ENCODE data around the gene TNFRSF13B.
"Not testable (repeated sequence)": the region's sequence is repeated elsewhere in the genome, so short reads cannot be mapped to it uniquely, and the experiment has no call there.

TNFRSF13B gene

DNA sequence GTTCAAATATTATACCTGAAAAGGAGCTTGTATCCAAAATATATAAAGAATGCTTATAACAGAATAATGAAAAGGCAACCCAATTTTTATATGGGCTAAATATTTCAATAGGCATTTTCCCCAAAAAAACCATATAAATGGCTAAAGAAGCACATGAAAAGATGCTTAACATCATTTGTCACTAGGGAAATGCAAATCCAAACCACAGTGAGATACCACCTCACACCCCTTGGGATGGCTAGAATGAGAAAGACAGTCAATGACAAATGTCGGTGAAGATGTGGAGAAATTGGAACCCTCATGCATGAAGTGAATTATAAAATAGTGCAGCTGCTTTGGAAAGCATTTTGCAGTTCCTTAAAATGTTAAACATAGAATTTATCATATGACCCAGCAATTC is 3.1 kb downstream of the TNFRSF13B start:
- H3K4me1 ChIP-seq (ENCODE audit: insufficient read depth, low read length), result no peaks in the 10 kb centered on the region
- no peaks in the 10 kb centered on the region for H3K36me3 ChIP-seq (ENCODE audit: insufficient read depth, low read length)
- no peak overlapping the region for H3K9ac ChIP-seq (ENCODE audit: low read depth, low read length)
- no peaks in the 10 kb centered on the region for H3K9me3 ChIP-seq (ENCODE audit: control insufficient read depth, insufficient read depth, low read length)

DNA sequence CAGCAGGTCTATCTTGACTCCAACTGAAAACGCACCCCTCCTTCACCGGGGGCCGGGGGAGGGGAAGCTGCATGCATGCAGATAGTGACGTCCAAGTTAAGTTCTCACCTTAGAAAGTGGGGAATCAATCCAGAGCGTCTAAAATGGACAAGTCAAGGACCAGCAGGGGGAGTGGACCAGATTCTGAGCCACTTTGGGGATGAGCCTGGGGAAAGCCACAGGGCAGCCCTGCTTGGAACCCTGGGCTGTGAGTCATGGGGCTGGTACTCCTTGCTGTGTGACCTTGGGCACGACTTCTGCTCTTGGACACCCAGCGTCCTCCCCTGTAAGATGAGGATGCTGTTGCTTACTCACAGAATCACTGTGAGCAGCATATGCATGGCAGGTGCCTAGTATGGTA is 9.1 kb downstream of the TNFRSF13B start:
- Histone ChIP-seq H3K36me3 (ENCODE audit: insufficient read depth, low read length) (no peaks in the 10 kb centered on the region), H3K4me1 (ENCODE audit: insufficient read depth, low read length) (no peaks in the 10 kb centered on the region), H3K9me3 (ENCODE audit: control insufficient read depth, insufficient read depth, low read length) (peaks cover 10% of the 10 kb centered on the region), H3K9ac (ENCODE audit: low read depth, low read length) (no peak overlapping the region)

DNA sequence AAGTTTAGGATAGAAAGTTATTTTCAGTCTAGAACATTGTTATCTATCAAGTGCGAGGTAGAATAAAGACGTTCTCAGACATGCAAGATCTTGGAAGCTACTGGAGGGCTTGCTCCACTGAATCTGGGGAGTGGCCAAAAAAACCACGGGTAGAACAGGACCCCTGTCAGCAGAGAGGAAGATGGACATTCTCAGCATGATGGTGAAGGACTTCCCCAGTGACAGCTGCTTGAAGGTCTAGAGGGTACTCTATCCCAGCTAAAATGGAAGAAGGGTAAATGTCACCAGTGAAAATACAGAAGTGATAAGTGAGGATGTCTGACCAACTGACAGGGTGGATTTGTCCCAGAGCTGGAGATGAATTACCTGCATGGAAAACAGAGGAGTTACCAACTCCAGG is 10.1 kb downstream of the TNFRSF13B start:
- Histone ChIP-seq H3K4me1 (ENCODE audit: insufficient read depth, low read length) (no peaks in the 10 kb centered on the region), H3K36me3 (ENCODE audit: insufficient read depth, low read length) (no peaks in the 10 kb centered on the region), H3K9ac (ENCODE audit: low read depth, low read length) (no peak overlapping the region), H3K9me3 (ENCODE audit: control insufficient read depth, insufficient read depth, low read length) (peaks cover 11% of the 10 kb centered on the region)

DNA sequence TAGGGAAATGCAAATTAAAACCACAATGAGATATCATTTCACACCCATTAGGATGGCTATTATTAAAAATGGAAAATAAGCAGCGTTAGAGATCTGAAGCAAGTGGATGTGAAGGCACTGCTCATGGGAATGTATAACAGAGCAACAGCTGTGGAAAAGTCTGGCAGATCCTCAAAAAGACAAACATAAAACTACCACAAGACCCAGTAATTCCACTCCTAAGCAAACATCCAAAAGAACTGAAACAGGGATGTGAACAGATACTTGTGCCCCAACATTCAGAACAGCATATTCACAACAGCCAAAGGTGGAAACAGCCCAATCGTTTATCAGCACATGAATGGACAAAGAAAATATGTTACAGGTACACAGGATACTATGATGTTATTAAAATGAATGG is 10.9 kb downstream of the TNFRSF13B start:
- not testable (repeated sequence) for H3K36me3 ChIP-seq (ENCODE audit: insufficient read depth, low read length); H3K4me1 ChIP-seq (ENCODE audit: insufficient read depth, low read length); H3K9ac ChIP-seq (ENCODE audit: low read depth, low read length)
- H3K9me3 ChIP-seq (ENCODE audit: control insufficient read depth, insufficient read depth, low read length), result peaks cover 13% of the 10 kb centered on the region

DNA sequence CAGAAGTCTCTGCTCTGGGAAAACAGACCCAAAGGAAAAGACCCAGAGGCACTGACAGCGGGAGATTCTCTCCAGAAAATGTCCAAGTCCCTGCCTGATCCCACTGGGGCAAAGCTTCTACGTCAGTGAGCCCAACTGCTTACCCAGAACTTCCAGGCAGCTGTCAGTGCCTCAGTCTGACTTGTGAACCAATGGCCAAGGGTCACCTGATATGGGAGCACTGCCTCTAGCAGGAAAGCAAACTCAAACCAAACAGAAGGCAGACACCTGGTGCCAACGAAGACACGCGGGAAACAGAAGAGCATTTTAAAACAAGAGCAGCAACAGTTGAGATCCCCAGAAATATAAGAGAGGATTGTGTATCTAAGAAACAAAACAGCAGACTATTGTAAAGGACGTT is 16.9 kb downstream of the TNFRSF13B start:
- H3K4me1 ChIP-seq (ENCODE audit: insufficient read depth, low read length); H3K36me3 ChIP-seq (ENCODE audit: insufficient read depth, low read length); H3K9ac ChIP-seq (ENCODE audit: low read depth, low read length); H3K9me3 ChIP-seq (ENCODE audit: control insufficient read depth, insufficient read depth, low read length): not testable (repeated sequence)

DNA sequence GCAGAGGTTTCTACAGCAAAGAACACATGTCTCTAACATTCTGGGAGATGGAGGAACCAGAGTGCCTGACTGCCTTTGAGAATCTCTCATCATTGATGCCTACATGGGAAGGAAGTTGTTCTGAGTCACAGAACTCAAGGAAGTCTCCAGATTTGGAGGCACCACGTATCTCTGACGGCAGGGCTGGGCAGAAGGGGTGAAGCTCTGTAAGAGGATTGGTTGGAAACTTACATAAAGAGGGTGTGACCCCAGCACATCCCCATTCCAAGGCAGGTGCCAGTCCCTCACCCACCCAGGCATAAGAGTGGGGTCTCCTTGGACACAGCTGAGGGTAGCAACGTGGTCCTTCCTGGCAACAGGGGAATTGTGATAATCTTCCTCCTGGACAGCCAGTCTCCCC is 17.4 kb downstream of the TNFRSF13B start:
- H3K4me1 ChIP-seq (ENCODE audit: insufficient read depth, low read length), result no peaks in the 10 kb centered on the region
- H3K36me3 ChIP-seq (ENCODE audit: insufficient read depth, low read length), result no peaks in the 10 kb centered on the region
- H3K9me3 ChIP-seq (ENCODE audit: control insufficient read depth, insufficient read depth, low read length), result peaks cover 9% of the 10 kb centered on the region
- no peak overlapping the region for H3K9ac ChIP-seq (ENCODE audit: low read depth, low read length)

DNA sequence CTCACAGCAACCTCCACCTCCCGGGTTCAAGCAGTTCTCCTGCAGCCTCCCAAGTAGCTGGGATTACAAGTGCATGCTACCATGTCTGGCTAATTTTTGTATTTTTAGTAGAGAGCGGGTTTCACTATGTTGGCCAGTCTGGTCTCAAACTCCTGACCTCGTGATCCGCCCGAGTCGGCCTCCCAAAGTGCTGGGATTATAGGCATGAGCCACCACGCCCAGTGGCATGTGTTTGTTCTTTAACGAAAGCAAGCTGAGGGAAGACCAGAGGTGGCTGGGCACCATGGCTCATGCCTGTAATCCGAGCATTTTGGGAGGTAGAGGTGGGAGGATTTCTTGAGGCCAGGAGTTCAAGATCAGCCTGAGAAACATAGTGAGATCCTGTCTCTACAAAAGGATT is 18.1 kb downstream of the TNFRSF13B start:
- Histone ChIP-seq H3K4me1 (ENCODE audit: insufficient read depth, low read length) (no peaks in the 10 kb centered on the region), H3K9ac (ENCODE audit: low read depth, low read length) (no peak overlapping the region), H3K9me3 (ENCODE audit: control insufficient read depth, insufficient read depth, low read length) (peaks cover 9% of the 10 kb centered on the region), H3K36me3 (ENCODE audit: insufficient read depth, low read length) (no peaks in the 10 kb centered on the region)

DNA sequence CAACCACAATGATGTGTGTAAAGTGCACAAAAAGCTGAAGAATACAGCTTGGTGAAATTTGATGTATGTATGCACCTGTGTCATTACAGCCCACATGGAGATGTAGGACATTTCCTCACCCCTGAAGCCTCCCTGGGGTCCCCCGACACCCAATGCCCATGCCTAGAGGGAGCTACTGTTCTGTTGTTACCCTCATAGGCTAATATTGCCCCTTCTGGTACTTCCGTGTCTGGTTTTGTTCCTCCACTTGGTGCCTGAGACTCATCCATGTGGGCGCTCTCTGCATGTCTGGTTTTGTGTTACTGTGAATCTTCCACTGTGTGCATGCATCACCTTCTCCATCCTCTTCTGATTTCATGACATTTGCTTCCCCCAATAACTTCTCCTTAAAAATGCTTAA is 18.6 kb downstream of the TNFRSF13B start:
- Histone ChIP-seq H3K9ac (ENCODE audit: low read depth, low read length) (no peak overlapping the region), H3K4me1 (ENCODE audit: insufficient read depth, low read length) (no peaks in the 10 kb centered on the region), H3K36me3 (ENCODE audit: insufficient read depth, low read length) (no peaks in the 10 kb centered on the region), H3K9me3 (ENCODE audit: control insufficient read depth, insufficient read depth, low read length) (peaks cover 9% of the 10 kb centered on the region)

DNA sequence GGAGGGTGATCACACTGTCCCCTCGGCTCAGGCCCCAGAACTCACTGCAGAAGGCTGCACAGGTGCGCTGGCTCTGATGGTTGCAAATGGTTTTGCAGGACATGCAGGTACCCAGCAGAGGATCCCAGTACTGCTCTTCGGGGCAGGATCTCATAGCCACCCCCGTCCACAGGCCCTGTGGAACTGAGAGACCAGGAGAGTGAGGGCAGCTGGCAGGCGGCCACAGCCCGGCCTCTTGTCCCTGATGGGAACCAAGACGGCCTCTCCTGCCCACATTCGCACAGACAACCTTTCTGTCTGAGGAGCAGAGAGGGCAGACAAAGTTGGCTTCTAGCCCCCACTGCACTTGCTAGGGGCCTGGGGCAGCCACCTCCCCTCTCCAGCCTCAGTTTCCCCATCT is 19.5 kb downstream of the TNFRSF13B start:
- Histone ChIP-seq H3K9me3 (ENCODE audit: control insufficient read depth, insufficient read depth, low read length) (peaks cover 9% of the 10 kb centered on the region), H3K4me1 (ENCODE audit: insufficient read depth, low read length) (no peaks in the 10 kb centered on the region), H3K36me3 (ENCODE audit: insufficient read depth, low read length) (no peaks in the 10 kb centered on the region), H3K9ac (ENCODE audit: low read depth, low read length) (no peak overlapping the region)

DNA sequence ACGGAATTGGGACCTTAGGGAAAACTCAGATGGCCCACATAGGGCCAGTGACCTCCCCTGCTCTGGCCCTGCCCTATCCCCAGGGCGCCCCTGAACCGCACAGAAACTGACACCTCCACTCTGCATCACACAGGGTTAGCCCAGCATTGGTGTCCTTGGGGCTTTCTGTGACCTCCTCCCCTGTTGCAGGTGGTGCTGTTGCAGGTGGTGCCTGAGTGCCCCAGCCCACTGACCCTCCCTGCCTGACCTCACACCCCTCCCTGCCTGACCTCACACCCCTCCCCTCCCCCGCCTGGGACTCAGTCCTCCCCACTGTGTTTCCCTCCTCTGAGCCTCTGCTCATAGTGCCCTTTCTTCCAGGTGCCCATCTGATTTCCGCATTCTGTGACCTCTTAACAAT is 21.4 kb downstream of the TNFRSF13B start:
- no peaks in the 10 kb centered on the region for H3K36me3 ChIP-seq (ENCODE audit: insufficient read depth, low read length)
- H3K4me1 ChIP-seq (ENCODE audit: insufficient read depth, low read length), result 0 out of 2 replicates have a peak, but pooled peaks cover under 1% of the 10 kb centered on the region
- no peak overlapping the region for H3K9ac ChIP-seq (ENCODE audit: low read depth, low read length)
- H3K9me3 ChIP-seq (ENCODE audit: control insufficient read depth, insufficient read depth, low read length), result peaks cover 3% of the 10 kb centered on the region; the same call in 1 of the 2 replicates

DNA sequence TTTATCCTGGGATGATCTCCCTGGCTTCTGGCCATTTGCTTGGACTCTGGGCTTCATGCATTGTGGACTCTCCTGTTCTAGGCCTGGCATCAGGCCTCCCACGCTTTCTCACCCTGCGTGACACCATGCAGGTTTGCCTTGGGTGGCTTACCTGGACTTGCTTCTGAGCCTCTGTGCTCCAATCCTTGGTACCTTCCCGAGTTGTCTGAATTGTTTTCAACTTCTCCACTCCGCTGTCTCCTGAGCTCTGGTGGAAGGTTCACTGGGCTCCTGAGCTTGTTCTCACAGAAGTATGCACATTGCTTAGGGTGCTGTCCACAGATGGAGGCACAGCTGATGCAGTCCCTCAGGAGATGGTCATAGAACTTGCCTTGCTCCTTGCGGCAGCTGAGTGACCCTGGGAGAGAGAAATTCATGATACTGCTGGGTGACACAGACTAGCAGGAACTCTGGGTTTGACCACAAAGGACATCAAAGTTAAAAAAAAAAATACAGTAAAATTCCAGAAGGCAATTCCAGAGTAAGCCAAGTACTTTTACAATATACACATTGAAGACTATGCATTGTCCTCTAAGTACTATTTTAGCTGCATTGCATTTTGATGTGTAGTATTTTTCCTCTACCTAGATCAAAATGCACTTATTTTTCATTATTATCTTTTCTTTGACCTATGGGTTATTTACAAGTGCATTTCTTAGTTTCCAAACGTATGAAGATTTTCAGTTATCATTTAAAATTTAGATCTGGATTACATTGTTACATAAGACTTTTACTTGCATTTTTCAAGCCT is 23.1 kb downstream of the TNFRSF13B start:
- no peaks in the 10 kb centered on the region for H3K36me3 ChIP-seq (ENCODE audit: insufficient read depth, low read length)
- H3K9me3 ChIP-seq (ENCODE audit: control insufficient read depth, insufficient read depth, low read length), result 0 out of 2 replicates have a peak, but pooled peaks cover 2% of the 10 kb centered on the region
- 0 out of 2 replicates have a peak, but pooled peaks cover 3% of the 10 kb centered on the region for H3K4me1 ChIP-seq (ENCODE audit: insufficient read depth, low read length)
- no peak overlapping the region for H3K9ac ChIP-seq (ENCODE audit: low read depth, low read length)

DNA sequence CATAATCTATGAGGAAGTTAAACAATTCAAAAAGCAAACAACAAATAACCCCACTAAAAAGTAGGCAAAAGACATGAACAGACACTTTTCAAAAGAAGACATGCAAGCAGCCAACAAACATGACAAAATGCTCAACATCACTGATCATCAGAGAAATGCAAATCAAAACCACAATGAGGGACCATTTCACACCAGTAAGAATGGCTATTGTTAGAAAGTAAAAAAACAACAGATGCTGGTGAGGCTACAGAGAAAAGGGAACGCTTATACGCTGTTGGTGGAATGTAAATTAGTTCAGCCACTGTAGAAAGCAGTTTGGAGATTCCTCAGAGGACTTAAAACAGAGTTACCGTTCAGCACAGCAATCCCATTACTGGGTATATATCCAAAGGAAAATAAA is 24.4 kb downstream of the TNFRSF13B start:
- no peaks in the 10 kb centered on the region for H3K36me3 ChIP-seq (ENCODE audit: insufficient read depth, low read length)
- H3K4me1 ChIP-seq (ENCODE audit: insufficient read depth, low read length), result 0 out of 2 replicates have a peak, but pooled peaks cover 3% of the 10 kb centered on the region
- 0 out of 2 replicates have a peak, but pooled peaks cover 2% of the 10 kb centered on the region for H3K9me3 ChIP-seq (ENCODE audit: control insufficient read depth, insufficient read depth, low read length)
- no peak overlapping the region for H3K9ac ChIP-seq (ENCODE audit: low read depth, low read length)

DNA sequence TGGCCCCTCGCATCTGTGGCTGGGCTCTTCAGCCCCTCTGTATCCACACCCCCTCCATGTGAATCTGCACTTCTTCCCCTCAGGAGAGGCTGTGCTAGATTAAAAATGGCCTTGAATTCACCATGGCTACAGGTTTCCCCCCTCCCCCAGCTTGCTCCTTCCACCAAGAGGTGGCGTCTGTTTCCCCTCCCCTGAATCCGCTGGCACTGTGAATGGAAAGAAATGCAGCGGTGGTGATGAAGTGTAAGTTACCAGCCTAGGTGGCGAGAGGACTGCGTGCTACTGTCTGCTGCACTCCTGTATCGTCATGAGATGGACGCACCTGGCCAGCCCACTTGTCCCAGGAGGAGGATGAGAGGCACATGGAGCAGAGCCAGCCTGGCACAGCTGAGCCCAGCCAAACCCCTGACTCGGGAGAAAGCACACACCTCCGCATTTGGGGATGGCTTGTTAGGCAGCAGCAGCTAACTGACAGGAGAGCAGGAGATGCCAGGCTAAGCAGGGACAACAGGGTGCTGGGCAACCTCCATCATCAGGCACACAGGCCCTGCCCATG is 26.2 kb downstream of the TNFRSF13B start:
- H3K9ac ChIP-seq (ENCODE audit: low read depth, low read length), result no peak overlapping the region
- 0 out of 2 replicates have a peak, but pooled peaks cover 2% of the 10 kb centered on the region for H3K9me3 ChIP-seq (ENCODE audit: control insufficient read depth, insufficient read depth, low read length)
- peaks cover 5% of the 10 kb centered on the region; the same call in 1 of the 2 replicates for H3K4me1 ChIP-seq (ENCODE audit: insufficient read depth, low read length)
- no peaks in the 10 kb centered on the region for H3K36me3 ChIP-seq (ENCODE audit: insufficient read depth, low read length)

DNA sequence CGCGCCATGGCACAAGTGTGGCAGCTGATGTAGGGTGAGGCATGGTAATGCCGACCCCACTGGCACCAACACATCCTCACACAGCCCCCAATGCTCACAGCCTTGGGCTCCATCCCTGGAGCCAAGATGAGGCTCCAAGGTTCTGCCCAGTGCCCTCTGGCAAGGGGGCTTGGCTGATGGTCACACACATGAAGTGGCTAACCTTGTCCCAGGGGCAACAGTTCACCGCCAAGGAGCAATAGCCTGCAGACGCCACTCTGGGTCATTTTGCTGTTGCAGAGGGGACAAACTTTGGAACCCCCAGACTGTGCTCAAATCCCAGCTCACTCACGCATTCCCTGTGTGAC is 26.8 kb downstream of the TNFRSF13B start:
- Histone ChIP-seq H3K36me3 (ENCODE audit: insufficient read depth, low read length) (no peaks in the 10 kb centered on the region), H3K9me3 (ENCODE audit: control insufficient read depth, insufficient read depth, low read length) (0 out of 2 replicates have a peak, but pooled peaks cover 2% of the 10 kb centered on the region), H3K9ac (ENCODE audit: low read depth, low read length) (no peak overlapping the region), H3K4me1 (ENCODE audit: insufficient read depth, low read length) (peaks cover 11% of the 10 kb centered on the region)
